Endometrial microvascular endothelial cells (primary cell): ENCODE measurements around the gene HUS1B. TPM values are rescaled to one million over a fixed set of nuclear protein-coding genes. Genes with fewer than 3 reads are reported as not detected.
"Not testable (repeated sequence)": the region's sequence is repeated elsewhere in the genome, so short reads cannot be mapped to it uniquely, and the experiment has no call there.

Experiments
- in situ Hi-C: cut with HindIII; loops from 2 replicates; pipeline ENCODE4 v1.10.0; 2017; ENCODE audit warnings: low sequenced_read_pairs, low pct_unique_long_range_greater_than_20kb; ENCODE audit errors: inconsistent ontology term
- total RNA-seq: library from RNA; depleted of rRNA; stranded (reverse); fragments of >200 nt; gene quantifications from one replicate; pipeline ENCODE4 v1.2.3, GENCODE V29; 2015; ENCODE audit errors: inconsistent ontology term

The HUS1B gene
- total RNA-seq, 1 donor from 2014 or later = not detected

DNA sequence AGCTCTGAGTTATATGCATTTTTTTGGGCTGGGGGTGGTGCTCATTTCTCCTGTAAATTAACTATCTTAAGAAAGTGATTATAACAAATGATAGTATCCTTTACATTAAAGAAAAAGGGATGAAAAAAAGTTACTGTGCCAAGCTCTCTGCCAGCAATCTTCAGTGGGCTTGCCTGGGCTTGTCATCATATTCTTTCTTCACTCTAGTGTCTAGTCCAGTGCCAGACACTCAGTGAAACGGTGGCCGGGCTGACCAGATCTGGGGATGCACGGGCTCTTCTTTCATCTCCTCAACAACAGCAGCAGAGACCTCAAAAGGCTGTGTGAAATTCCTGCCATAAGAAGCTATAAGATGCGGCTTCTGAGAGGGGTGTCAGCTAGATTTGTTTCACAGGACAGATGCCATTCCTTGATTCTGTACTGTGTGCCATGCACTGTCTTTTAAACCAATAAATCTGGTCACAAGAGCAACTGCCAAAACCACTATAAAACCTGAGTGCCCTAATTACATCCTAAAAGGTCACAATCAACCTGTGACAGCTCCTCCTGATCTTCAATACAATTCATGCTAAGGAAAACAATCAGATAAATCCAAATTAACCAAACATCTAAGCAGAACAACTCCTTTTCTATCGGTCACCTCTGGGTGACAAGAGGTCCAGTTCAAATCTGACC, 23.9 kb upstream of the HUS1B start:
- in situ Hi-C loops = no loop called here

DNA sequence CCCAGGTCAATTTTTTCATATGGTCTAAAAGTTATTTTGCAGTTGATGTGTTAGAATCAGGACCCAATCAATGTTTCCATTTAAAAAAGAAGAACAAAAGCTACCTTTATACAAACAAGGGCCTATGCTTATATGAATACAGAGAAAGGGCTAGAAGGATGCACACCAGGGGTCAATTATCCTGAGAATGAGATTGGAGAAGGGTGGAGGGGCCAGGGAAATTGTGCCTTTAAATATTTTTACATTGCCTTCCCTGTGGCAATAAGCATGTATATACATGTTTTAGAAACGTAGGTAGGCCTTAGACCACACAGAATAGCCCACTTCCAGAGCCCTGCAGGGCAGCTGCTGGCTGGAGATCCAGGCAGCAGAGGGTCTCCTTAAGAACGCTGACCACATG, 23.4 kb upstream of the HUS1B start:
- in situ Hi-C loops = no loop called here

DNA sequence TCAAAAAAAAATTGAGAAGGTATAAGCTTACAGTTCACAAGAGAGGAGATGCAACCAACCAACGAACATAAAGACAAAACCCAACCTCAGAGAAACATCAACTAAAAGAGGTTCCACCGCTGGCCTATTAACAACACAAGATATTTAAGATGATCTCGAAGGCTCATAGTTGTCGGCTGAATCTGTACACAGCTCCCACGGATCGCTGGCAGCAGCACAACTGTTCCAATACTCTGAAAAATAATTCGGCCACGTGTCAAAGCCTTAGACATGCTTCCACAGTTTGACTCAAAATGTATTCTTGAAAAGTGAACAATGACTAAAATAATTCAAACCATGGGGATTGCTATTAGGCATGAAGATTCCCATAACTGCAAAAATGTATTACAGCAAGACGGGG, 22.4 kb upstream of the HUS1B start:
- in situ Hi-C loops = no loop called here

DNA sequence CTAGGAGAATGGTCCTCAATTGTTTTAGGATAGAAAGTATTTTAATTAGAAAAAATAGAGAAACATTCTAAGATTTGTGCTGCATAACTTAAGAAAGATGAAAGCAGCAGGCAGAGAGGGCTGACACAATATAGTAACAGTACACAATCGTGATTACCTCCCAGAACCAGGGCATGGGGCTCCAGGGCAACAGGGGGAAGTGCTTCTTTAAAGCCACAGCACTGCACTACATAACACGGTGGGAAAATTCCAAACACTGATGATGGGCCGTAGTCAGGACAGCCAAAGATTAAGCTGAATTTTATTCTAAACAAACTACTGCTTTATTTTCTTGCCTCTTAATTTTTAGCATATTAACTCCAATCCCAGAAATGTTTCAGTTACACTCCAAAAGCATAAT, 21.6 kb upstream of the HUS1B start:
- in situ Hi-C loops = no loop called here

DNA sequence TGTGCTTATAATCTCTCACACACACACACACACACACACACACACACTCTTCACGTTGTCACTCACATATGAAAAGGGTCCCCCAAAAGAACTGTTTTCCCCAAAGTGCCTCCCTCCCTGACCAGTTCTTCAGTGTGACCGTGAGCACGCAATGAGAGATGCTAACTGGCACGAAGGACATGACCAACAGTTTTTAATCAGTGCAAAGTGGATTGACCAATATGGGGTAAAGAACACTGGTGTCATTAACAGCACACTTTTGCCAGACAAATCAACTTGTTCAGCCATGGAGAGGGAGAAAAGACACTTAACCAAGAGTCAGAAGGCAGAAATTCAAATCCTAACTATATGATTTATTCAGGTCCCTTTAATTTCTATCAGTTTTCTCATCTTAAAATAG, 21.0 kb upstream of the HUS1B start:
- in situ Hi-C loops = no loop called here

DNA sequence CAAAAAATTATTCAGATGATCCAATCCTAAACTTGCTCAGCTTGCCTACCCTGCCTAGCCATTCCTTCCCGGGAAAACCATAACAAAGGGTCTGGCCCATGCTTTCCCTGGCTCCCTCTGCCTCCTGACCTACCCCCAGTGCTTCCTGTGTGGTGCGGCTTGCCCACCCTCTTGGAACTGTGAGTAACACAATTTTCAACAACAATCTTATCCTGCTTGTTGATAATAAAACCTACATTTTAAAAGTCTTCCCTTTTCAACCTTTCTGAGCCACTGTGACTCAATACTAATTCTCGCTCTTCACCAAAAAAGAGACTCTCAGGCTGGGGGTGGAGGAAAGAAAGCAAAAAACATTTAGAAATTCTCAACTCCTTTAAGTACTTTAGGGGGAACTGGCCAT, 18.1 kb upstream of the HUS1B start:
- in situ Hi-C loops = no loop called here

DNA sequence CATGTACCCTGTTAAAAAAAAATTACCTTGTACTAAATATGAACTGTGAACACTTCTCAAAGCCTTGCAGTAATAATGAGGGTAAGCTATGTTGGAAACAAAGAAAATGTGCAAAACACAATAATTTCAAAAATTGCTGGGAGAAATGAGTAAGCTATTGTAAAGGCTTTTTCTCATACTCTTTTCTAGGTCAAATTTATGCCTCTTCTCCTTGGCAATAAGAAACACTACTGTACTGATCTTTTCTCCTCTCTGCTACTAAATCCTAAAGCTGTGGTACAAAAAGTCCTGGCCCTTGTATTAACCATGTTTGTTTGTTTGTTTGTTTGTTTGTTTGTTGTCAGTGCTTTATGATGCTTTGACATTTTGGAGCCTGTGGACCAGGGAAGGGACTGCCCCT, 17.5 kb upstream of the HUS1B start:
- in situ Hi-C loops = no loop called here

DNA sequence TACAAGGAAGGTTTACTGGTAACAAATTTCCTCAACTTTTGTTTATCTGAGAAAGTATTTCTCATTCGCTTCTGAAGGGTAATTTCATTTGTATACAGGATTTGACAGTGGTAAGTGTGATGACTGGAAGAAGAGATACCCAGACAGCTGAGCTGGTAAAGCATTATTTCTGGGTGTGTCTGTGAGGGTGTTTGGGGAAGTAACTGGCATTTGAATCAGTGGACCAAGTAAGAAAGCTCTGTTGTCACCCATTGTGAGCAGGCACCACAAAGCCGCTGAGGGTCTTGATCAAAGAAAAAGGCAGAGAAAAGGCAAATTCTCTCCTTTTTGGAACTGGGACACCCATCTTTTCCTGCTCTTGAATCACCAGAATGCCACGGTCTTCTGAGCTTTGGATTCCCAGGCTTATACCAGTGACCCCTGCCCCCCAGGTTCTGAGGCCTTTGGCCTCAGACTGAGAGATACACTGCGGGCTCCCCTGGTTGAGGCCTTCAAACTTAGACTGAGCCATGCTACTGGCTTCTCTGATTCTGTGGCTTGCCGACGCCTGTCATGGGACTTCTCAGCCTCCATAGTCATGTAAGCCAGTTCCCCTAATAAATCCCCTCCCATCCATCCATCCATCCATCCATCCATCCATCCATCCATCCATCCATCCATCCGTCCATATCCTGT, 10.5 kb upstream of the HUS1B start:
- in situ Hi-C loops = no loop called here

DNA sequence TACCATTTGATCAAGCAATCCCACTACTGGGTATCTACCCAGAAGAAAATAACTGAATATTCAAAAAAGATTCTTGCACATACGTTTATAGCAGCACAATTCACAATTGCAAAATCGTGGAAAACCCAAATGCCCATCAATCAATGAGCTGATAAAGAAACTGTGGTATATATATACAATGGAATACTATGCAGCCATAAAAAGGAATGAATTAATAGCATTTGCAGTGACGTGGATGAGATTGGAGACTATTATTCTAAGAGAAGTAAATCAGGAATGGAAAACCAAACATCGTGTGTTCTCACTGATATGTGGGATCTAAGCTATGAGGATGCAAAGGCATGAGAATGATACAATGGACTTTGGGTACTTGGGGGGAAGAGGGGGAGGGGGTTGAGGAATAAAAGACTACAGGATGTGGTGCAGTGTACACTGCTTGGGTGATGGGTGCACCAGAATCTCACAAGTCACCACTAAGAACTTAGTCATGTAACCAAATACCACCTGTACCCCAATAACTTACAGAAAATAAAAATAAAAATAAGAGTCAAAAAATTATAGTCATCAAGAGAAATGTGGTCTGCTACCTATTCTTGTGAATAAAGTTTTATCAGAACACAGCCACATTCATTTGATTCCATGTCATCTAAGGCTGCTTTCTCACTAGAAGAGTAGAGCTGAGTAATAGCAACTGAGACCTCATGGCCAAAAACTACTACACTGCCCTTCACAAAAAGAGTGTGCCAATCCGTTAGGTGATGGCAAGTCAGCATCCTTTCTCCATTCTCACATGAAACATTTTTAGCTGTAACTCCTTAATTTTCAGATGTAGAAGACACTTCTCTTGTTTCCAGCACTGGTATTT, 8.7 kb upstream of the HUS1B start:
- in situ Hi-C loops = no loop called here

DNA sequence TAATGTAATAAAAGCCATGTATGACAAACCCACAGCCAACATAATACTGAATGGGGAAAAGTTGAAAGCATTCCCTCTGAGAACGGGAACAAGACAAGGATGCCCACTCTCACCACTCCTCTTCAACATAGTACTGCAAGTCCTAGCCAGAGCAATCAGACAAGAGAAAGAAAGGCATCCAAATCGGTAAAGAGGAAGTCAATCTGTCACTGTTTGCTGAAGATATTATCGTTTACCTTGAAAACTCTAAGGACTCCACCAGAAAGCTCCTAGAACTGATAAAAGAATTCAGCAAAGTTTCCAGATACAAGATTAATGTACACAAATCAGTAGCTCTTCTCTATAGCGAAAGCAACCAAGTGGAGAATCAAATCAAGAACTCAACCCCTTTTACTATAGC, 6.9 kb upstream of the HUS1B start:
- in situ Hi-C loops = not testable (repeated sequence)

DNA sequence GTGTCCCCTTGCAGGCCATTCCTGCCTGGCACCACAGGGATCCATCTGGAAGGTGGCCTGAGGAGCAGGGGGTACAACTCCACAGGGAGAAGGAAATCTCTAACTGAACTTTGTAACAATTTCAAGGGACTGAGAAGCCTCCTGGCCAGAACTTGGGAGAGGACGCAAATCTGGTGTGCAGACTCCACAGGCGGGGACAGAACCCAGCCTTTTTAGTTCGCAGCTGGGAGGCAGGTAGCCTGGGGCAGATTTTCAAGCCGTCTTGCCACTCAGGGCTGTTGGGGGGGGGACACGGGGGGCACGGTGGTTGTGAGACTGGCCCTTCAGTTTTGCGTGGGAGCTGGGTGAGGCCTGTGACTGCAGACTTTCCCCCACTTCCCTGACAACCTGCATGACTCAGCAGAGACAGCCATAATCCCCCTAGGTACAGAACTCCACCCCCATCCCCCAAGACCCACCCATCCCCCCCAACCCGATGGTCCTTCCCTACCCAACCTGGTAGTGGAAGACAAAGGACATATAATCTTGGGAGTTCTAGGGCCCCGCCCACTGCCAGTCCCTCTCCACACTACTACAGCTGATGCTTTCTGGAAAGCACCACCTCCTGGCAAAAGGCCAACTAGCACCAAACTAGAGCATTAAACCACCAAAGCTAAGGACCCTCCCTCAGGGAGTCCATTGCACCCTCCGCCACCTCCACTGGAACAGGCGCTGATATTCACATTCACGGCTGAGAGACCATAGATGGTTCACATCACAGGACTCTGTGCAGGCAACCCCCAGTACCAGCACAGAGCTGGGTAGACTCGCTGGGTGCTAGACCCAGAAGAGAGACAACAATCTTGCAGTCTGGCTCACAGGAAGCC, 3.0 kb upstream of the HUS1B start:
- in situ Hi-C loops = no loop called here

DNA sequence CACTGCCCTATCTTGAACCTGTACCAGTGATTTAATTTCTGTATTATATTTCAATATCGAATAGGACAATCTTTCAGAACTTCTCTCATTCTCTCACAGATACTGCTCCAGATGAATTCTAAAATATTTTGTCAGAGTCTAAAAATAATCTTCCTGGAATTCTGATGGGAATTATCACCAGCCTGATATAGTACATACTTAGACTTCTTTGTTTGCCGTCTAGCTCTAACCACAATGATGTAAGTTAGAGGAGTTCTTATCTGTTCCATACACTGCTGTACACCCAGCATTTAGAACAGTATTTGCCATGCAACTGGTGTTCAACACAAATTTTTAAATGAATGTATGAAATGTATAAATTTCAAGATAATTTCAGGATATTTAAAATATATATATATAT, 1.3 kb upstream of the HUS1B start:
- in situ Hi-C loops = no loop called here

DNA sequence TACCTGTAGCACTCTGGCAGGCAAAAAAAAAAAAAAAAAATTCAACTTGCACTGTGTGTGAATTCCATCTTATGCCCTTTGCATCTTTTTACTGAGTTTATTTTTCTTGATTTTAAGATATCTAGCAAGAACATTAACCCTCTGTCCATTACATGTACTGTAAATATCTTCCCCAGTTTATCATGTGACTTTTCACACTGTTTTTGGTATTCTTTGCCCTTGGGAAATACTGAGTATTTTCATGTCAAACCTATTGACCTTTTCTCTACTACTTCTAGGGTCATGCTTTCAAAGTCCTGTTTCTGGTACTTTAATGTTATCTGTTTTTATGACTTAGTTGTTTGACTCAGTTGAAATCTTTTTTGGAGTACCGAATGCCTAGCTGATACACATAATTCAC, 843 bp upstream of the HUS1B start:
- in situ Hi-C loops = no loop called here

DNA sequence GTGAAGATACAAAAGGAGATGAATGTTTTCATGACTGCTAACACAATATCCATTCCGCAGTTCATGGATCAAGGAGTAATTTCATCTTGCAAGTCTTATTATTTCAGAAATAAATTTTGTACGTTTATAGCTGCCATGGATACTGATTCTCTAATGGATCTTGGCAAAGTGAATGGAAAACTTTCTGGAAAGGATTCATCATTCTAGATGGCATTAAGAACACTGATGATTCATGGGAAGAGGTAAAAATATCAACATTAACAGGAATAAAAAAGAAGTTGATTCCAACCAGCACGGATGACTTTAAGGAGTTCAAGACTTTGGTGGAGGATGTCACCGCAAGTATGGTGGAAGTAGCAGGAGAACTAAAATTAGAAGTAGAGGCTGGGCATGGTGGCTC, 2.8 kb downstream of the HUS1B start:
- in situ Hi-C loops = no loop called here

DNA sequence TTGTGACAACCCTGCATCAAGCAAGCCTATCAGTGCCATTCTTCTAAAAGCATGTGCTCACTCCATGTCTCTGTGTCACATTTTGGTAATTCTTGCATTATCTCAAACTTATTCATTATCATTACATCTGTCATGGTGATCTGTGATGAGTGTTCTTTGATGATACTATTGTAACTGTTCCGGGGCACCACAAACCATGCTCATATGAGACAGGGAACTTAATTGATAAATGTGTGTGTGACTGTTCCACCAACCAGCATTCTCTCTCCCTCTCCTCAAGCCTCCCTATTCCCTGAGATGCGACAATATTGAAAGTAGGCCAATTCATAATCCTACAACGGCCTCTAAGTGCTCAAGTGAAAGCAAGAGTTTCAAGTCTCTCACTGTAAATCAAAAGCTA, 4.0 kb downstream of the HUS1B start:
- in situ Hi-C loops = no loop called here

DNA sequence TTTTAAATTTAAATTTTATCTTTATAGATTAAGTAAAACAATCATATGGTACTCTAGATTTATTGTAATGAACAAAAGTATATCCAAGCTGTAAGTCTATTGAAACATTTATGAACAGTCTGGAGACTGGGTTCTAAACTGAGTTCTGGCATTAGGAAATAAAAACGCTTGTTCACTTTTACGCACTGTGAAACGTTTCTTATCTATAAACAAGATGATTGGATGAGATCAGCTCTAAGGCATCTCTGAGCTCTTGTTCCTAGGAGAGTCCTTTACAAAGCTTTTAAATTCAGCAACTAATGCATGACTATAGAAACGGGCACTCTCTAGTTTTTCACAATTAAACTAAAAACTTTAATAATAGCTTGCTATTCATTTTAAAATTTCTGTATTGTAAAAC, 6.8 kb downstream of the HUS1B start:
- in situ Hi-C loops = no loop called here

DNA sequence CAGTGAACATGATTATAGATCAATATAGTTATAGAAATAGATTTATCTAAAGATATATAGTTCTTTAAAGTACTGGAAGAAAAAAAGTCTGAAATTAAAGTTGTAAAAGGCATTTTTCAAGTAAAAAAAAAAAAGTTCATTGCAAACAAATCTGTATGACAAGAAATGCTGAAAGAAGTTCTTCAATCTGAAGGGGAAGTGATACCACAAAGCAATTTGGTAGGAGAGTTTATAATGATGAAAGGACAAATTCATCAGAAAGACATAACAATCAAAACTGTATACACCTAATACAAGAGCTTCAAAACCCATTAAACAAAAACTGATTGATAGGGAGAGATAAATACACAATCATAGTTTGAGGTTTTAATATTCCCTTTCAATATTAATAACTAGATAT, 14.1 kb downstream of the HUS1B start:
- in situ Hi-C loops = no loop called here

DNA sequence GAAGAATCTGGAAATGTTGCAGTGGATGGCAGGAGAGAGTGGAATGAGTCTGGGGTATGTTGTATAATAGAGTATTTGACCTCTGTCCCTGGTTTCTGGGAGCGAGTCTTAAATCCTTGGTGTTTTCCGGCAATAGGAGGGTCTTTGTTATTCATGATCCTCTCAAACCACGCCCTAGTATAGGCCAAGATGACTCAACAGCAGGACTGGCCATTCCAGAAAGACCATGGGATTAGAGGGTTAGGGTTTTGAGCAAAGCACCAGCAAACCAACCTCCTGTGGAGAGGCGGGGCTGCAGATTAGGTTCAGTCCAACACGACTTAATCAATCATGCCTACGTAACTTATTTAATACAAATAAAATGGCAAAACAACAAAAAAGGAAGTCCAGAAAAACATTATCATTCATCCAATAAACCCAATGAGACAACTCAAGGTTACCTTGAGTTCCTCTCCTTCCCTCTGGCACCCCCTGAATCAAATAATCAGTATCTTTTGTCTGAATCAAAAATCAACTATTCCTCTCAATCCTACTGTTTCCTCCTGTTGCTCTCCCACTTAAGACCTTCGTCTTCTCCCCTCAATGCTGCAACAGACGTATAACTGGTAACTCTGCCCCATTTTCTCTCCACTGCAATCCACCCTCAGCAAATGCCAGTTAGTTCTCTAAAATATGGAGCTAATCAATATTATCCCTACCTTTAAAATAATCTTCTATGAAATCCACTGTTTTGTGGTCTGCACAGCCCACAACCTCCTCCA, 15.5 kb downstream of the HUS1B start:
- in situ Hi-C loops = no loop called here
